Caco-2 (cell line): Measurements from ENCODE around the gene SUV39H1. TPM values are rescaled to one million over a fixed set of nuclear protein-coding genes. Genes with fewer than 3 reads are reported as not detected.

Source experiments
- BruUV-seq: library from RNA; stranded (reverse); fragments of 400-500 nt; replicated peaks from 2 replicates; lab custom pipeline; 2021; lab: Mats Ljungman, UMichigan
- CTCF ChIA-PET: fragments of 300-600 bp; sonication (Branson Sonifier 250); formaldehyde crosslinking; loops from one replicate; lab custom pipeline; 2022; ENCODE audit warnings: antibody characterized with exemption; lab: Charles Lee
- POLR2A ChIA-PET: fragments of 300-600 bp; sonication (Branson Sonifier 250); formaldehyde crosslinking; loops from one replicate; lab custom pipeline; 2022; ENCODE audit warnings: antibody characterized with exemption; lab: Charles Lee
- DNase-seq, 2 experiments: peaks; one replicate each; pipeline versions ENCODE4 v3.0.0 to v3.0.0-alpha.2; 2020 to 2022
- H3K27me3 ChIP-seq: replicated peaks from 2 replicates; pipeline ENCODE4 v1.6.0; 2011; ENCODE audit warnings: low read length; ENCODE audit not compliant: control insufficient read depth, insufficient read depth
- H3K36me3 ChIP-seq: 2 replicates; pipeline ENCODE4 v1.5.1; 2011; ENCODE audit warnings: low read length; ENCODE audit not compliant: control insufficient read depth, insufficient read depth
- H3K4me1 ChIP-seq: fragments of 250-450 bp; sonication (Bioruptor Pico); 2 replicates; pipeline ENCODE4 v1.5.1; 2020; ENCODE audit warnings: mild to moderate bottlenecking
- H3K4me3 ChIP-seq: 2 replicates; pipeline ENCODE4 v1.5.1; 2011; ENCODE audit warnings: low read depth, mild to moderate bottlenecking, control low read depth, low read length
- H3K9me3 ChIP-seq: fragments of 250-450 bp; sonication (Bioruptor Pico); 2 replicates; pipeline ENCODE4 v1.5.1; 2020; ENCODE audit warnings: mild to moderate bottlenecking, moderate library complexity
- H3K27ac Mint-ChIP-seq: one replicate; pipeline ENCODE4 v1.8.0; 2022; ENCODE audit warnings: mixed read lengths; ENCODE audit not compliant: unreplicated experiment
- H3K27me3 Mint-ChIP-seq: one replicate; pipeline ENCODE4 v1.8.0; 2022; ENCODE audit warnings: mixed read lengths; ENCODE audit not compliant: insufficient read depth, unreplicated experiment
- H3K36me3 Mint-ChIP-seq: one replicate; pipeline ENCODE4 v1.8.0; 2022; ENCODE audit warnings: mild to moderate bottlenecking, mixed read lengths; ENCODE audit not compliant: insufficient read depth, unreplicated experiment
- H3K4me1 Mint-ChIP-seq: one replicate; pipeline ENCODE4 v1.8.0; 2022; ENCODE audit warnings: low read depth, mixed read lengths; ENCODE audit not compliant: unreplicated experiment
- H3K4me3 Mint-ChIP-seq: one replicate; pipeline ENCODE4 v1.8.0; 2022; ENCODE audit warnings: mild to moderate bottlenecking, moderate library complexity, mixed read lengths; ENCODE audit not compliant: unreplicated experiment
- H3K9me3 Mint-ChIP-seq: one replicate; pipeline ENCODE4 v1.8.0; 2022; ENCODE audit warnings: mixed read lengths; ENCODE audit not compliant: unreplicated experiment
- CTCF ChIP-seq, 2 experiments: fragments of 200-600 bp in 1 of 2; IDR thresholded peaks; 1 replicate in 1 of 2; 2 replicates in 1 of 2; pipeline versions ENCODE4 v1.5.1 to v1.8.0; 2011 to 2022; ENCODE audit warnings: antibody characterized with exemption in 1 of 2, control low read depth in 1 of 2, inconsistent platforms in 1 of 2, low read depth in 1 of 2, low read length in 1 of 2, mild to moderate bottlenecking in 1 of 2, moderate library complexity in 1 of 2; ENCODE audit not compliant: insufficient read depth in 1 of 2, severe bottlenecking in 1 of 2, unreplicated experiment in 1 of 2
- intact Hi-C: fragments of 100-400 bp; cut with micrococcal nuclease; formaldehyde crosslinking; loops from one replicate; pipeline ENCODE4 v1.10.0; 2022; ENCODE audit not compliant: unreplicated experiment
- total RNA-seq: library from RNA; stranded (reverse); gene quantifications from 2 replicates; pipeline ENCODE4 v1.2.3, GENCODE V29; 2022

Gene SUV39H1
- total RNA-seq, 1 experiment from 2014 or later, result 15.8 TPM

GRCh38 chrX:48711162-48711928, 14.8 kb downstream of the SUV39H1 start:
- no peak for DNase-seq
- Mint-ChIP-seq H3K4me1 (peaks cover 44% of the 10 kb centered on the region), H3K27me3 (no peaks in the 10 kb centered on the region), H3K36me3 (peaks cover 13% of the 10 kb centered on the region), H3K4me3 (peak overlapping the region; percentile 50), H3K9me3 (no peaks in the 10 kb centered on the region), H3K27ac (peak overlapping the region; percentile 96)
- BruUV-seq, result no TSS peak
- Histone ChIP-seq H3K36me3 (no peaks in the 10 kb centered on the region), H3K4me3 (no peak overlapping the region), H3K27me3 (no peaks in the 10 kb centered on the region), H3K4me1 (peaks cover 19% of the 10 kb centered on the region), H3K9me3 (no peaks in the 10 kb centered on the region)
- ChIA-PET POLR2A (no interaction called here), CTCF (no interaction called here)
- no peak for TF ChIP-seq CTCF (IDR thresholded peaks at IDR 0.05; ENCODE audit: insufficient read depth in 1 of 2, low read depth in 1 of 2, low read length in 1 of 2, severe bottlenecking in 1 of 2, unreplicated experiment in 1 of 2)
- intact Hi-C loops, result no loop called here

GRCh38 chrX:48711929-48712505, 15.5 kb downstream of the SUV39H1 start:
- Mint-ChIP-seq H3K27me3 (no peaks in the 10 kb centered on the region), H3K9me3 (no peaks in the 10 kb centered on the region), H3K4me1 (peaks cover 44% of the 10 kb centered on the region), H3K4me3 (peak overlapping the region; percentile 50), H3K36me3 (peaks cover 9% of the 10 kb centered on the region), H3K27ac (peak overlapping the region; percentile 96)
- no peaks in the 10 kb centered on the region for H3K36me3 ChIP-seq
- TF ChIP-seq CTCF (IDR thresholded peaks at IDR 0.05; ENCODE audit: insufficient read depth in 1 of 2, low read depth in 1 of 2, low read length in 1 of 2, severe bottlenecking in 1 of 2, unreplicated experiment in 1 of 2), result no peak
- H3K4me1 ChIP-seq, result peaks cover 19% of the 10 kb centered on the region
- intact Hi-C loops, result no loop called here
- H3K27me3 ChIP-seq, result no peaks in the 10 kb centered on the region
- BruUV-seq, result no TSS peak
- no peak overlapping the region for H3K4me3 ChIP-seq
- ChIA-PET POLR2A (no interaction called here), CTCF (no interaction called here)
- DNase-seq, result no peak
- H3K9me3 ChIP-seq, result no peaks in the 10 kb centered on the region

- Histone ChIP-seq H3K4me1 (peaks cover 19% of the 10 kb centered on the region), H3K27me3 (no peaks in the 10 kb centered on the region), H3K4me3 (no peak overlapping the region), H3K36me3 (no peaks in the 10 kb centered on the region), H3K9me3 (no peaks in the 10 kb centered on the region)
- Mint-ChIP-seq H3K36me3 (peaks cover 5% of the 10 kb centered on the region), H3K27me3 (no peaks in the 10 kb centered on the region), H3K4me1 (peaks cover 44% of the 10 kb centered on the region), H3K9me3 (no peaks in the 10 kb centered on the region), H3K27ac (peak overlapping the region; percentile 96), H3K4me3 (peak overlapping the region; percentile 61)
- BruUV-seq, result no TSS peak
- intact Hi-C loops, result no loop called here
- no peak for TF ChIP-seq CTCF (IDR thresholded peaks at IDR 0.05; ENCODE audit: insufficient read depth in 1 of 2, low read depth in 1 of 2, low read length in 1 of 2, severe bottlenecking in 1 of 2, unreplicated experiment in 1 of 2)
- no peak for DNase-seq
- POLR2A ChIA-PET, result interaction anchor here (0.6 to 1.9 kb wide), 2 partner anchors 11 to 23 kb away, joined by 3 to 10 read pairs; no protein-coding TSS in a partner anchor
- CTCF ChIA-PET, result interaction anchor here (1.1 kb wide), 1 partner anchor 38 kb away, joined by 3 read pairs; no protein-coding TSS in a partner anchor
Observed at GRCh38 chrX:48713847-48714246, 17.3 kb downstream of the SUV39H1 start.
